ENCODE data around the gene TAS2R20. TPM values are rescaled to one million over a fixed set of nuclear protein-coding genes. Genes with fewer than 3 reads are reported as not detected.
"Not testable (repeated sequence)": the region's sequence is repeated elsewhere in the genome, so short reads cannot be mapped to it uniquely, and the experiment has no call there.

Gene TAS2R20
- polyA plus RNA-seq, 2 of the 4 experiments (the other 2 are of a cell fraction): 0.15 to 0.89 TPM

DNA sequence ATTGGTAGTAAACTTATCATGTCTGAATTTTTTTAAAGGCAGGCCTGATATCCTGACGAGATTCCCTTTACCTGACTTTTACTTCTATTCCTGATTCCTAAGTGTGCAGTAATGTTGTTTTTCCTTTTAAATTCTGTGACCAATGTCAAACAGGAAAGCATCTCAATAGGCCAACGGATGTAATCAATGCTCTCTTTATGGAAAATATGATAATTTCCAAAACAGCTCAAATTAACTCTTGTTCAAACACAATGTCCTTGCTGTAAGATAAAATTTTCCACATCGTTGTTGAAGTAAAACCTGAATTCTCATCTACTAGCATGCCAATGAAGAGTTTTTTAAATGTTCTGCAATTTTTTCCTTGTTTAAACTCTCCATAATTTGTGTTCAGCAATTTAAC is 41.1 kb upstream of the TAS2R20 start:
- DNase-seq (ENCODE audit: low read depth in 1 of 2, low spot score in 1 of 2): no peak
- H3K9me3 ChIP-seq: no peaks in the 10 kb centered on the region
- H3K27ac ChIP-seq: no peak overlapping the region
- ATAC-seq: no peak
- TF ChIP-seq ZC3H11A (IDR thresholded peaks at IDR 0.05) (no peak), FOXS1 (CRISPR knock-in tag; IDR thresholded peaks at IDR 0.05) (no peak), ESRRA (IDR thresholded peaks at IDR 0.05; ENCODE audit: borderline replicate concordance, low read length) (no peak), RNF2 (IDR thresholded peaks at IDR 0.05; ENCODE audit: borderline replicate concordance, low read depth) (no peak), EP300 (IDR thresholded peaks at IDR 0.05) (no peak), MAFK (IDR thresholded peaks at IDR 0.05; ENCODE audit: partially characterized antibody) (no peak), SREBF2 (IDR thresholded peaks at IDR 0.05) (no peak), EHF (CRISPR knock-in tag; IDR thresholded peaks at IDR 0.05) (no peak), JUNB (IDR thresholded peaks at IDR 0.05) (no peak), TP53 (CRISPR knock-in tag; IDR thresholded peaks at IDR 0.05) (no peak)
- TF ChIP-seq, protein P1, sequence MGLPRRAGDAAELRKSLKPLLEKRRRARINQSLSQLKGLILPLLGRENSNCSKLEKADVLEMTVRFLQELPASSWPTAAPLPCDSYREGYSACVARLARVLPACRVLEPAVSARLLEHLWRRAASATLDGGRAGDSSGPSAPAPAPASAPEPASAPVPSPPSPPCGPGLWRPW (IDR thresholded peaks at IDR 0.05): no peak
- TF ChIP-seq, protein P2, sequence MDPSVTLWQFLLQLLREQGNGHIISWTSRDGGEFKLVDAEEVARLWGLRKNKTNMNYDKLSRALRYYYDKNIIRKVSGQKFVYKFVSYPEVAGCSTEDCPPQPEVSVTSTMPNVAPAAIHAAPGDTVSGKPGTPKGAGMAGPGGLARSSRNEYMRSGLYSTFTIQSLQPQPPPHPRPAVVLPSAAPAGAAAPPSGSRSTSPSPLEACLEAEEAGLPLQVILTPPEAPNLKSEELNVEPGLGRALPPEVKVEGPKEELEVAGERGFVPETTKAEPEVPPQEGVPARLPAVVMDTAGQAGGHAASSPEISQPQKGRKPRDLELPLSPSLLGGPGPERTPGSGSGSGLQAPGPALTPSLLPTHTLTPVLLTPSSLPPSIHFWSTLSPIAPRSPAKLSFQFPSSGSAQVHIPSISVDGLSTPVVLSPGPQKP (IDR thresholded peaks at IDR 0.05; ENCODE audit: low read depth, low read length): no peak
- H3K4me3 ChIP-seq: no peak overlapping the region
- 93% methylated on average over 3 of the region's 3 CpGs for WGBS (ENCODE audit: missing lambda C conversion rate)
- H3K4me2 ChIP-seq: no peak overlapping the region
- POLR2A ChIA-PET: no interaction called here
- CTCF ChIA-PET: no interaction called here
- FAIRE-seq: peak; percentile 13
- H3K4me1 ChIP-seq: no peaks in the 10 kb centered on the region

DNA sequence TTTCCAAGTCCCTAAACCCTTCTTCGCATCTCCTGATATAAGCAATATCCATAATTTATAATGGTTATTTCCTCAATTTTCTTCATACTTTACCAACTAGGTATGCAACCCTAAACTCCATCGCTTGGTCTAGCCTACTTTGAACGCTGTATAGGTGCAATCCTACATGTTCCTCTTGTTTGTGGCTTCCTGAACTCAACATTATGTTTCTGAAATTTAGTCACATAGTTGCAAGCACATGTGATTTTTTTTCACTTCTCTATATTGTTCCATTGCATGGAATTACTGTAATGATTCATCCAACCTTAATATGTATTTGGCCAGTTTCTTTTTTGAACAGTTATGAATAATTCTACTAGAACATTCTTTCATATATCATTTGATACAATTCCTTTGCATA is 35.9 kb upstream of the TAS2R20 start:
- ATAC-seq; POLR2A ChIA-PET; H3K27ac ChIP-seq; DNase-seq (ENCODE audit: low read depth in 1 of 2, low spot score in 1 of 2); H3K4me2 ChIP-seq; H3K9me3 ChIP-seq; H3K4me3 ChIP-seq; FAIRE-seq; H3K4me1 ChIP-seq; CTCF ChIA-PET: not testable (repeated sequence)
- 100% methylated on average over 1 of the region's 3 CpGs for WGBS (ENCODE audit: missing lambda C conversion rate)

DNA sequence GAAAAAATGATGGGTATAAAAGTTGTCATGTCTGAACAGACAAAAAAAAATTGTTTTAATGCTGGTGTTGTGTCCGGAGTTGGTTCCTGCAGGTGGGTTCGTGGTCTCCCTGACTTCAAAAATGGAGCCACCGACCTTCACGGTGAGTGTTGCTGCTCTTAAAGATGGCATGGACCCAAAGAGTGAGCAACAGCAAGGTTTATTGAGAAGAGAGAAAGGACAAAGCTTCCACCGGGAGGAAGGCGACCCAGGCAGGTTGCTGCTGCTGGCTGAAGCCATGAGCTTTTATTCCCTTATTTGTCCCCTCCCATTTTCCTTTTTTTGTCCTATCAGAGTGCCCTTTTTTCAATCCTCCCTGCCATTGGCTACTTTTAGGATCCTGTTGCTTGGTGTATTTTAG is 33.2 kb upstream of the TAS2R20 start, which contains the start of gene TAS2R31:
TSS of gene TAS2R31 (minus strand) at position 101 of the 400 bp plus-strand sequence. CDS start at position 29, 72 bp downstream.
- H3K27ac ChIP-seq: no peak within 1 kb of the TSS
- ChIA-PET POLR2A (no interaction called here), CTCF (no interaction called here)
- H3K4me2 ChIP-seq: no peak within 1 kb of the TSS
- 93% methylated on average over 6 of the region's 6 CpGs for WGBS (ENCODE audit: missing lambda C conversion rate)
- H3K9me3 ChIP-seq: no peaks in the 10 kb centered on the region
- TF ChIP-seq, protein P3, sequence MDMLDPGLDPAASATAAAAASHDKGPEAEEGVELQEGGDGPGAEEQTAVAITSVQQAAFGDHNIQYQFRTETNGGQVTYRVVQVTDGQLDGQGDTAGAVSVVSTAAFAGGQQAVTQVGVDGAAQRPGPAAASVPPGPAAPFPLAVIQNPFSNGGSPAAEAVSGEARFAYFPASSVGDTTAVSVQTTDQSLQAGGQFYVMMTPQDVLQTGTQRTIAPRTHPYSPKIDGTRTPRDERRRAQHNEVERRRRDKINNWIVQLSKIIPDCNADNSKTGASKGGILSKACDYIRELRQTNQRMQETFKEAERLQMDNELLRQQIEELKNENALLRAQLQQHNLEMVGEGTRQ (IDR thresholded peaks at IDR 0.05): no peak
- no peak for TF ChIP-seq ESRRA (IDR thresholded peaks at IDR 0.05; ENCODE audit: borderline replicate concordance, low read length)
- TF ChIP-seq KDM1A (IDR thresholded peaks at IDR 0.05; ENCODE audit: low read depth): no peak
- no peak for TF ChIP-seq ZNF302 (CRISPR knock-in tag; IDR thresholded peaks at IDR 0.05)
- TF ChIP-seq ZFP36 (IDR thresholded peaks at IDR 0.05; ENCODE audit: borderline replicate concordance, partially characterized antibody): no peak
- no peak for TF ChIP-seq CHD2 (IDR thresholded peaks at IDR 0.05; ENCODE audit: low read length, partially characterized antibody)
- no peak for TF ChIP-seq RNF2 (IDR thresholded peaks at IDR 0.05; ENCODE audit: borderline replicate concordance, low read depth)
- TF ChIP-seq RCOR1 (IDR thresholded peaks at IDR 0.05; ENCODE audit: low read depth, low read length): no peak
- TF ChIP-seq GATA3 (IDR thresholded peaks at IDR 0.05; ENCODE audit: borderline replicate concordance): no peak
- TF ChIP-seq EP300 (IDR thresholded peaks at IDR 0.05): no peak
- no peak within 1 kb of the TSS for H3K4me3 ChIP-seq
- no peaks in the 10 kb centered on the region for H3K4me1 ChIP-seq
- FAIRE-seq: no peak
- no peak for DNase-seq (ENCODE audit: low read depth in 1 of 2, low spot score in 1 of 2)
- no peak for ATAC-seq

DNA sequence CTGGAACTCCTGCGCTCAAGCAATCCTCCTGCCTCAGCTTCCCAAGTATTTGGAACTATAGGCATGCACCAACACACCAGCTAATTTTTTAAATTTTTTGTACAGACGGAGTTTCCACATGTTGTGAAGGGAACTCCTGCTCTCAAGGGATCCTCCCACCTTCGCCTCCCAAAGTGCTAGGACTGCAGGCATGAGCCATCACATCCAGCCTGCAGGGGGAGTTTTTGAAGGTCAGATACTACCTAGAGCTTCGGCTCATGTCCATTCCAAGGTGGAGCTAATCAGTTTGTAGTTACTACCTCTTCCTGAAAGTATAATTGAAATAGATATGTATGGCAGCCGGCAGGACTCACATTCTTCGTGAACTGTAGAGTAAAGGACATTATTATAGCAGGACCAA is 28.0 kb upstream of the TAS2R20 start:
- H3K9me3 ChIP-seq: no peaks in the 10 kb centered on the region
- no peak overlapping the region for H3K4me2 ChIP-seq
- TF ChIP-seq HOXA7 (CRISPR knock-in tag; IDR thresholded peaks at IDR 0.05) (no peak), POLR2AphosphoS2 (conservative IDR thresholded peaks at IDR 0.05; ENCODE audit: low read length) (no peak), ZSCAN20 (CRISPR knock-in tag; IDR thresholded peaks at IDR 0.05) (no peak), EHMT2 (IDR thresholded peaks at IDR 0.05; ENCODE audit: low read depth) (no peak), GATA3 (IDR thresholded peaks at IDR 0.05; ENCODE audit: borderline replicate concordance) (no peak), KDM1A (IDR thresholded peaks at IDR 0.05; ENCODE audit: low read depth) (no peak), EP300 (IDR thresholded peaks at IDR 0.05) (no peak)
- TF ChIP-seq, protein P4, sequence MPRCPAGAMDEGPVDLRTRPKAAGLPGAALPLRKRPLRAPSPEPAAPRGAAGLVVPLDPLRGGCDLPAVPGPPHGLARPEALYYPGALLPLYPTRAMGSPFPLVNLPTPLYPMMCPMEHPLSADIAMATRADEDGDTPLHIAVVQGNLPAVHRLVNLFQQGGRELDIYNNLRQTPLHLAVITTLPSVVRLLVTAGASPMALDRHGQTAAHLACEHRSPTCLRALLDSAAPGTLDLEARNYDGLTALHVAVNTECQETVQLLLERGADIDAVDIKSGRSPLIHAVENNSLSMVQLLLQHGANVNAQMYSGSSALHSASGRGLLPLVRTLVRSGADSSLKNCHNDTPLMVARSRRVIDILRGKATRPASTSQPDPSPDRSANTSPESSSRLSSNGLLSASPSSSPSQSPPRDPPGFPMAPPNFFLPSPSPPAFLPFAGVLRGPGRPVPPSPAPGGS (IDR thresholded peaks at IDR 0.05): no peak
- TF ChIP-seq, protein P5, sequence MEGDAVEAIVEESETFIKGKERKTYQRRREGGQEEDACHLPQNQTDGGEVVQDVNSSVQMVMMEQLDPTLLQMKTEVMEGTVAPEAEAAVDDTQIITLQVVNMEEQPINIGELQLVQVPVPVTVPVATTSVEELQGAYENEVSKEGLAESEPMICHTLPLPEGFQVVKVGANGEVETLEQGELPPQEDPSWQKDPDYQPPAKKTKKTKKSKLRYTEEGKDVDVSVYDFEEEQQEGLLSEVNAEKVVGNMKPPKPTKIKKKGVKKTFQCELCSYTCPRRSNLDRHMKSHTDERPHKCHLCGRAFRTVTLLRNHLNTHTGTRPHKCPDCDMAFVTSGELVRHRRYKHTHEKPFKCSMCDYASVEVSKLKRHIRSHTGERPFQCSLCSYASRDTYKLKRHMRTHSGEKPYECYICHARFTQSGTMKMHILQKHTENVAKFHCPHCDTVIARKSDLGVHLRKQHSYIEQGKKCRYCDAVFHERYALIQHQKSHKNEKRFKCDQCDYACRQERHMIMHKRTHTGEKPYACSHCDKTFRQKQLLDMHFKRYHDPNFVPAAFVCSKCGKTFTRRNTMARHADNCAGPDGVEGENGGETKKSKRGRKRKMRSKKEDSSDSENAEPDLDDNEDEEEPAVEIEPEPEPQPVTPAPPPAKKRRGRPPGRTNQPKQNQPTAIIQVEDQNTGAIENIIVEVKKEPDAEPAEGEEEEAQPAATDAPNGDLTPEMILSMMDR (IDR thresholded peaks at IDR 0.05): no peak
- TF ChIP-seq, protein P6, sequence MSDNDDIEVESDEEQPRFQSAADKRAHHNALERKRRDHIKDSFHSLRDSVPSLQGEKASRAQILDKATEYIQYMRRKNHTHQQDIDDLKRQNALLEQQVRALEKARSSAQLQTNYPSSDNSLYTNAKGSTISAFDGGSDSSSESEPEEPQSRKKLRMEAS (IDR thresholded peaks at IDR 0.05): no peak
- no peak overlapping the region for H3K27ac ChIP-seq
- ATAC-seq: peak in 1 of 2 experiments; percentile 53; a peak in 2 of 6 replicates
- peak in 1 of 2 experiments; percentile 16 for DNase-seq (ENCODE audit: low read depth in 1 of 2, low spot score in 1 of 2)
- H3K4me3 ChIP-seq: no peak overlapping the region
- no peaks in the 10 kb centered on the region for H3K4me1 ChIP-seq
- ChIA-PET CTCF (no interaction called here), POLR2A (no interaction called here)
- FAIRE-seq: no peak
- WGBS (ENCODE audit: missing lambda C conversion rate): 91% methylated on average over 6 of the region's 6 CpGs
